Measurements from ENCODE around the gene EPPIN.

The EPPIN gene

DNA sequence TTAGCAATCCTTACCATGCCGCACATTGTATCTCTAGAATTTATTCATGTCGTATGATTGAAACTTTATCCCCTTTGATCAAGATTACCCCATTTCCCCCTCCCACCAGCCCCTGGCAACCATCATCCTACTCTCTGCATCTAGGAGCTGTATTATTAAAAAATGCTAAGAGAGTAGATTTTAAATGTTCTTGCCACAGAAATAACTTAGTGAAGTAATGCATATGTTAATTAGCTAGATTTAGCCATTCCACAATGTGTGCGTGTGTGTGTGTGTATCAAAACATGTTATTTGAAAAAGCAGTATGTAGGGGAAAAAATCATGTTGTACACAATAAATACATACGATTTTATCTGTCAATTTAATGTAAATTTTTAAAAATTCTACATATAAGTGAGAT is 19.9 kb downstream of the EPPIN start:
- no peak for DNase-seq

DNA sequence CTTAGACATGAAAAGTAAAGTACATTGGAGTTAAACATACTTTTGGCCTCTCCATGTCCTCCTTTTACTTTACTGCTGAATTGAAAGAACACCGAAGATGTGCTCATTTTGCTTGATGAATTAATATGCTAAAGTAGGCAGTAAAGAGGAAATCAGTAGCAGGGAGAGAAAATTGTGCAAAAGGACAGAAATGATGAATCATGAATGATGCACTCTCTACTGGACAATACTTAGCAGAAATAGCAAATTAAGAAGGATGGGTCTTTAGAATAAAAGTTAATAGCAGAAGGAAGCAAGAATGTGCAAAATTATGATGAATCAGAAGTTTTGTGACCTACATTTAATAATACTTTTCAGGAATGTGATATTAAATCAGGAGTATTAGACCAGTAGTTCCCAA is 23.4 kb downstream of the EPPIN start:
- DNase-seq = no peak

DNA sequence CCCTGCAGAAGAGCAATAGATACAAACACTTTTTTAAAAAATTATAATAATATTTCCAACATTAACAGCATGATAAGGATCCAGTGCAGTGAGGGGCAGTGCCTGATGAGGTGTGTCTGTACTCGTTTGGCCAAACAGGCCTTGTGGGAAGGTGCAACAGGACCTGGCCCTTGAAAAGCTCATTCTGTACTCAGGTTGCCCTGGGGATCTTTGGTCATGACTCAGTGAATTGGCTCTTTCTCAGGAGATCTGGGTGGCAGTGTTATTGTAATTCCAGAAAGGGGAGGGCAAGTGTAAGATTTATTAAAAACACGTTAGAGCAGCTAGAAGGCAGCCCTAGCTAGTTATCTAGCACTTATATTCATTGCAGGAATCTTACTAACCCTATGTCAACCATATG is 28.9 kb downstream of the EPPIN start:
- no peak for DNase-seq

DNA sequence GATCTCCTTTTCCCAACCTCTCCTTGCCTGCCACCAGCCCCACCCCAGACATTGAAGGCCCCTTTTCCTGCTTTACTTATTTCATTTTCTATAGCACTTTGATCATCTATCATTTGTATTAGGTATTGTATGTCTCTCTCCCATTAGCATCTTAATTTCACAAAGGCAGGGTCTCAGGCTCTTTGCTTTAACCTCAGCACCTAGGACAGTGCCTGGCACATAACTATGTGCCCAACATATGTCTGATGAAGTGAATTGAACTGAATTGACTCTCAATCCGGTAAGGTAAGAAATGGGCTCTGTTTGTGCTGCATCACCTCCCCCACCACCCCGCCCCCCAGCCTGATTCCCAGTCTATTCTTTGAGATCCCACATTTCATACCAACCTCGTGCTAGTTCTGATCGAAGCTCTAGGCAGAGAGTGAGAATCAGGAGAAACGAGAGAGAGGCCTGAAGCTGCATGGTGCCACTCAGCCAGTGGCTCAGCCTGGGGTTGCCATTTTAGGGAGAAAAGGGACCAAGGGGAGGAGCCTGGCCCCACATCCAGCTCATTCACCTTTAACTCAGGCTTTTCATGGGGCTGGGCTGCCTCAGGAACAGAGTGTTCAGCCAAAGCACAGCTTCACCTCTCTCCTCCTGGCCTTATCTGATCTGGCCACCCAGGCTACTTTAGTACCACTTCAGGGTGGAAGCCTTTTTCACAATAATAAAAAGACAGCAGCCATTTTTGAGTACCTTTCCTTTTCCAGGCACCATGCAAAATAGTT is 31.9 kb downstream of the EPPIN start, which contains the start of gene SPINT3:
Gene SPINT3, minus strand, starts transcription at position 476 of the 767 bp plus-strand sequence. Its CDS starts 14 bp downstream, at position 462.
- no peak for DNase-seq

DNA sequence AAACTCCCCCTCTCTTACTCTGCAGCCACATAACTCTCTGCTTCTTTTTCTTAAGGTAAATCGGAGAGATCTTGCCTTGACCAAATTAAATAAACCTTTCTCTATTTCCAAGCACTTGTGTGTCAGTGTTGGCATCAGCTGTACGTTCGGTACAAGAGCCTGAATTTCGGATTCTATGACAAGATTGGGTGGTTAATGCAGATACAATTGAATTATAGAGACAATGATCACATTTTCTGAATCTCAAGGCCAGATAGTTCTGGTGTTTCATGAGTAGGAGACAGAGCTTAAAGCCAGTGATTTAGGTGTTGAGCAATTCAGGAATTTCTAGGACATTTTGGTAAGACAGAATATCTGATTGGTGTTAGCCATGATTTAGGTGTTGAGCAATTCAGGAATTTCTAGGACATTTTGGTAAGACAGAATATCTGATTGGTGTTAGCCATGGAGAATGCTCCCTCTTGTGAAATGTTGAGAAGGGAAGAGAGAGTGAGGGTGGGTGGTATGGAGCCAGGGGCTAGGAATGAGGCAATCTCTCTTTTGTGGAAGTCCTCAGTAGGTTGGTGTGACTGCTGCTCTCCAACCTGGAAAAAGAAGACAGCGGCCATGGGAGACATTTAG is 36.8 kb downstream of the EPPIN start:
- DNase-seq = no peak

DNA sequence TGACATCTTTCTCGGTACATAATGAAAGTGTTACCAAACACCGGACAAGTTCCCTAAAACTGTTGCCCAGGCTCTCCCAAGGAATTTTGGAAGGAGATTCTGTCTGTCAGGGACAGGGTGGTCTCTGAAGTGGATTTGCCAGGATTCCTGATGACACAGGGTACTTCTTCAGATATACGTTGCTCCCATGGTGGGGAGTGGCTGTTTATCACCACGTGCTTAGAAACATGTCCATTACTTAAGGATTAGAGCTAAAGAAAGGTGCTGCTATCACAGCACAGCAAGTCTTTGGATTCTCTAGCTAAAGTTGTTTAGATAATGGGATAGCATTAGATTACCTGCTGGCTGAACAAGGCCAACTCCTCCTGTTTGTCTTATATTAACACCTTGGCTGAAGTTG is 38.1 kb downstream of the EPPIN start:
- no peak for DNase-seq

DNA sequence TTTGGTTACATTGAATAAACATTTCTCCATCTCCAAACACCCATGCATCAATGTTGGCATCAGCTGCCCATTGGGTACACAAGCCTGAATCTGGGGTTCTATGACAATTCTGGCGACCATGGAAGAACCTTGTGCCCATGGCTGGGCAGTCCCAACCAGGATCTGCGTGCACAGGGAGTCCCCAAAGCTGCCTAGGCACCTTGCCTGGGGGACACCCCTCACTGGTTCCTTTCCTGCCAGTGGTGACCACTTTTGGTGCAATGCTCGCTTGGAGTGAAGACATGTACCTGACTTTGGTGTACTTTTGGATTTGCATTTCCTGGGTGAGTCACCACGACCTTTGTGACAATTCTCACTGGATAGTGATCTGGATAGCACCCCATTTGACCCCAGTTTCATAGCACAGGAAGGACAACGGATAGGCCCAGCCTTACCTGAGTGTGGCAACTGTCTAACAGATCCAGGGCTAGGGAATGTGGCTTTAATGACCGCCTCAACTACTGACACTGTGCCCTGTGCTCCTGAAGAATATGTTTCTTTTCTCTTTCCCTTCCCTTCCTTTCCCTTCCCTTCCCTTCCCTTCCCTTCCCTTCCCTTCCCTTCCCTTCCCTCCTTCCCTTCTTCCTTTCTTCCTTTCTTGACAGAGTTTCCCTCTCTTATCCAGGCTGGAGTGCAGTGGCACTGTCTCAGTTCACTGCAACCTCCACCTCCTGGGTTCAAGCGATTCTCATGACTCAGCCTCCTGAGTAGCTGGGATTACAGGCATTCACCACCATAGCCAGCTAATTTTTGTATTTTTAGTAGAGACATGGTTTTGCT is 38.9 kb downstream of the EPPIN start:
- no peak for DNase-seq

DNA sequence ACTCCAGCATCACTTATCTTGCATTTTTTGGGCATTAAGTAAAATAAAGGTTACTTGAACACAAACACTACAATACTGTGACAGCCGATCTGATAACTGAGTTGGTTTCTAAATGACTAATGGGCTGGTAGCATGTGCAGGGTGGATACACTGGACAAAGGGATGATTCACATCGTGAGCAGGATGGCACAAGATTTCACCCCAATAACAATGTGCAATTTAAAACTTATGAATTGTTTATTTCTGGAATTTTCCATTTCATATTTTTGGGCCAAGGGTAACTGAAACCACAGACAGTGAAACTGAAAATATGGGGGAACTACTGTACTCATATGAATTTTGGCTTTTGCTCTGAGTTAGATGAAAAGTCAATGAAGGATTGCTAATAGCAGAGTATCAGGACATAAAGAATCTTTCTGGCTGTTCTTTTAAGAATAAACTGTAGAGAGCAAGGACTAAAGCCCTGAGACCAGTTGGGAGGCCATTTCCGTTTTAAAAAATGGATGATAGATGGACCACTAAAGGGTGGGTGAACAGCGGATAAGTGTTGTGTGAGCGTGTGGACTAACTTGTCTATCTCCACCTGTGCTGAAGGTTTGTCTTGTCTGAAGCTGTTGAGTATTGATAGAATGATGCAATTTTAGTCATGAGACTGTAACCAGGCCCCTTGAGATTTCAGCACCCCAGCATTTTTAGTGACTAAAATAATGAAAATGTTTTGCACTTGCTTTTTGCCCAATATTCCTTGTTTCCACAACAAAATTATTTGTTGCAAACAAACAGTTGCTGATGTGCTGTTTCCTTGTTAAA is 40.0 kb downstream of the EPPIN start:
- DNase-seq = peak; percentile 47

DNA sequence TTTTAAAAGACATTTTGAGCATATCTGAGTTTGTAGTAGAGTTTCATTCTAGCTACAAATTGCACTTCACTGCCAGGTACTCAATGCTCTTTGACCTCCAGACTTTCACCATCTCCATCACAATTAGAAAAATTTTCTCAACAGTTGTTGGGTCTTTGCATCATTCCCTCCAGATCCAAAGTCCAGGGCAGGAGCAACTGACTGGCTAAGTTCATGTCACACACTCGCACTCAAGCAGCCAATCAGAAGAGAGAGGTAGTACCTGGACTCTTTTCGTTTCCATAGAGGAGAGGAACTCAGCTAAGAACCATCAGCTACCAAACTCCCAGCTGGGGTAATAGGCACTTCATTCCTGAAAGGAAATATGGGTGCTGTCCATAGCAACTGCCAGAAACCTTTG is 40.8 kb downstream of the EPPIN start:
- no peak for DNase-seq

DNA sequence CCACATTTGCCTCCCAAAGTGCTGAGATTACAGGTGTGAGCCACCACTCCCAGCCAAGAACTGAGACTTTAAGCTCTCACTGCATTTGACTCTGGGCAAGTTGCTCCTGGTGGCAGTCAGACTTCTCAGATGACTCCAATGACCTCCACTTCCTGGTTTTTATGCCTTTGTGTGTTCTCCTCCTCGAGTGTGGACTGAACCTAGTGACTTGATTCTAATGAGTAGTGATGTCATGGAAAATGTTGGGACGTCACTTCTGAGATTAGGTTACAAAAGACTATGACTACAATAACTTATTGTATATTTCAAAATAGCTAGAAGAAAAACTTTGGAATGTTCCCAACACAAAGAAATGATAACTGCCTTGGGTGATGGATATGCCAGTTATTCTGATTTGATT is 43.8 kb downstream of the EPPIN start:
- DNase-seq = no peak

DNA sequence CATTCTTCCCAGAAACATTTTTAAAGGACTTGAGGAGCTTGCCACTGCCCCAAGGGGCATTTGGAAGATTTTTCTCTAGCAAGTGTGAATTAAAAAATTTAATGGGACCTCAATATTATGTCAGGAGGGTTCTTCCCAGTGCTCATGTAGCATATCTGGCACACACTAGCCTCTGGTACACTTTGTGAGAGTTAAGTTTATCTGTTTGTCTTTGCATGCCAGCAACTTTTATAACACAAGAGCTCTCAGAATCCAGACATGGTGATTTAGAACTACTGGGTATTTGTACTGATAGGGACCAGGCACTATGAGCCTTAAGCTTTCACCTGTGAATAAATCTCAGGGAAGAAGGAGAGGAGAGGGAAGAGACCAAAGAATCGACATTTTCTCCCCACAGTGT is 44.6 kb downstream of the EPPIN start:
- no peak for DNase-seq

DNA sequence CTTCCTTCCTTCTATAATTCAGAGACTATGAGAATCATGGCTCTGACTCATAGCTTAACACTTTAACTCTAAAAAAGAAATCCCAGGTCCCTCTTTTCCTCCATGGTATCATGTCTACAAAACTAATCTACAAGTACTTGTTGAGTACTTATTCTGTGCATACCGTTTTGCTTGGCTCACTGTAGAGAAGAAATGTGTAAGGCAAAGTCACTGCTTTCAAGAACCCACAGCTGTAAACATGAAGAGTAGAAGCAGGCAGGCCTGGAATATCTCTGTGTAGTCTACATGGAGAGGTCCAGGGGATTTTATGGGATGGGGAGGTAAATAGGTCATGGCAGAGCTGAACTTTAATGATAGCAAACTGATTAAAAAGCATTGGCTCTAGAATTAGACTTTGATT is 45.6 kb downstream of the EPPIN start:
- no peak for DNase-seq

DNA sequence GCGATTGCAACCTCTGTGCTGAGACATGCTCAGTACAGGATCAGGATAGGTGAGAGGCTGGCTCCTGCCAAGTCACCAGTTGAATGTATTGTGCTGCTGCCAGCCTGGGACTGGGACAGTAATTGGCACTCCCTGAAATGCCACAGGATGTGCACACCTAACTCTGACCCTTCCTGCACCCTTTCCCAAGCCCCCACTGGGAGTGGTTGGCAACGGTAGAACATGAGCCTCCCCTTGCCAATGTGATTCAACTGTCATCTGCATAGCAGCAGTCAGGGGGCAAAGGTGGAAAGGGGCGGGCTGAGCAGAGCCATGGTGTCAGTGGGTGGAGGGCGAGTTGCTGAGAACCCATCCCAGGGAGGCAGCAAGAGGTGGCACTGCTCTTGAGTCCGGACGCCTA is 47.2 kb downstream of the EPPIN start:
- no peak for DNase-seq

DNA sequence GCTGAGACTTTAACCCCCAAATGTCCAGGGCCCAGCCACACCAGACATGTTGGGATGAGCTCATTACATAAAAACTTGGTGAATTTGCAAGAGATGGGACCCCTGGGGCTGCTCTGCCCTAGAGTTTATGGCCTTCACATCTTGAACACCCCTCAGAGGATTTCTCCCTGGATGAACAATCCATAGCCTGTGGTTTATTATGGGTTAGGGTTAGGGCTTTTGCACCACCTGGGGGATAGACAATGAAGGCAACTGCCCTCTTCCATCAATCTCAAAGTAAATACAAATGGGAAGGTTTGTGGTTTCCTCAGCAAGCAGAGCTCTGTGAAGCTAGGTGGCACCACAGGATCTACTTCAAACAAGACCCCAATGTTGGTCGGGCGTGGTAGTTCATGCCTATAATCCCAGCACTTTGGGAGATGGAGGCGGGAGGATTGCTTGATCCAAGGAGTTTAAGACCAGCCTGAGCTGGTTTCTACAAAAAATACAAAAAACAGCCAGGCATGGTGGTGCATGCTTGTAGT is 49.2 kb downstream of the EPPIN start:
- no peak for DNase-seq

DNA sequence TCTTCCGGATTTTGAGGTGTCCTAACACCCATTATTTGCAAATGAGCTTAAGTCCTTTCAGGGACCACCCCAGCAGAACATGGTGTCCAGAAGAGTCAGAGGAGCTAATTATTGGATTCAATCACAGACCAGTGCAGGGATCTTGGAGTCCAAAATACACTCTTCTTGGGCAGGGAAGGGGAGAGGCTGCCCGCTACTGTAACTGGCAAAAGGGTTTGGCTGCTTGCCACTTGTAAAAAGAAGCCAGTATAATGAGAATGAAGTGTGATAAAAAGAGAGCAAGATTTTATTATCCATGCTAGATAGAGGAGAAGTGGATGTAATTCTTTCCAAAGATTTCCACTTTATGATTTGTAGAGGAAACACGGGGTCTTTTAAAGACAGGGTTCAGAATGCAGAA is 51.0 kb downstream of the EPPIN start:
- no peak for DNase-seq

DNA sequence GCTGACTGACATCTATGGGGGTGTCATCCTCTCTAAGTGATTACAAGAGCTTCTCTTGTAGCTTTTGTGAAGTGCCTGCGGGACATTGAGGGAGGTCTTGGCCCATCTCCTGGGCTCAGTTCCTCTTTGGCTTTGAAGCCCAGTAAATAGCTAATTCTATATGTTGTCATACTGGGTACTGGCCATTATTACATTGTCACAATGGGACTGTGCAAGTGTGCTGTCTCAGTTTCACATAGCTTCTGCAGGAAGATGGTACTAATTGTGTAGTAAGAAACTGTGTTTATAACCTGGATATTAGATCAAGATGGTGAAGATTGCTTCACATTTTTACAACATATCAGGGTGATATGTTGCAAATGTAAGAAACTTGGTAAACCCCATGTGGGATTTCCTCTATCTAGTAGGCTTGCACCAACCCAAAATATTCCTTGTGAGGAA is 51.7 kb downstream of the EPPIN start:
- DNase-seq = no peak
